ENCODE measurements around the gene ANTKMT. TPM values are rescaled to one million over a fixed set of nuclear protein-coding genes. Genes with fewer than 3 reads are reported as not detected.

The ANTKMT gene
- total and polyA plus RNA-seq, 12 donors = 23.3 to 91.1 (median 31.7) TPM

DNA sequence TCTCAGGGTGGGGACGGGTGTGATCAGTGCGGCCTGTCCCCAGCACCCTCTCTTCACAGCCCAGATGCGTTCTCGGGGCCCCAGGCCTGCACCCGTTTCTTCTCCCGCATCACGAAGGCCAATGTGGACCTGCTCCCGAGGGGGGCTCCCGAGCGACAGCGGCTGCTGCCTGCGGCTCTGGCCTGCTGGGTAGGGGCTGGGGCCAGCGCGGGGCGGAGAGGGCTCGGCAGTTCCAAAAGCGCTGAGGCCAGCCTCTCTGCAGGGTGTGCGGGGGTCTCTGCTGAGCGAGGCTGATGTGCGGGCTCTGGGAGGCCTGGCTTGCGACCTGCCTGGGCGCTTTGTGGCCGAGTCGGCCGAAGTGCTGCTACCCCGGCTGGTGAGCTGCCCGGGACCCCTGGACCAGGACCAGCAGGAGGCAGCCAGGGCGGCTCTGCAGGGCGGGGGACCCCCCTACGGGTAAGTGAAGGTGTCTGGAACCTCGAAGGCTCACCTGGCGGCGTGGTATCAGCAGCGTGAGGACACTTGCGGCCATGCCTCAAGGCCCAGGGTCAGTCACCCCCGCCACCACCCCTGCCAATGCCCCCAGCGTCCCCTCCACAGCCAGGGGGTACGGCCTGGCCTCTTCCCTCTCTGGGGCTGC is 44.0 kb downstream of the ANTKMT start:
- Histone ChIP-seq H3K4me3 (no peak overlapping the region), H3K27me3 (peaks cover 7 to 33% (median 11%) of the 10 kb centered on the region in 7 donors), H3K4me1 (no peaks in the 10 kb centered on the region), H3K9me3 (no peaks in the 10 kb centered on the region), H3K36me3 (no peaks in the 10 kb centered on the region), H3K27ac (no peak overlapping the region)
- 86% methylated on average over 38 of the region's 38 CpGs for WGBS, 2 donors
- intact Hi-C loops (cut with DNase I) = no loop called here
- TF ChIP-seq, protein P1, sequence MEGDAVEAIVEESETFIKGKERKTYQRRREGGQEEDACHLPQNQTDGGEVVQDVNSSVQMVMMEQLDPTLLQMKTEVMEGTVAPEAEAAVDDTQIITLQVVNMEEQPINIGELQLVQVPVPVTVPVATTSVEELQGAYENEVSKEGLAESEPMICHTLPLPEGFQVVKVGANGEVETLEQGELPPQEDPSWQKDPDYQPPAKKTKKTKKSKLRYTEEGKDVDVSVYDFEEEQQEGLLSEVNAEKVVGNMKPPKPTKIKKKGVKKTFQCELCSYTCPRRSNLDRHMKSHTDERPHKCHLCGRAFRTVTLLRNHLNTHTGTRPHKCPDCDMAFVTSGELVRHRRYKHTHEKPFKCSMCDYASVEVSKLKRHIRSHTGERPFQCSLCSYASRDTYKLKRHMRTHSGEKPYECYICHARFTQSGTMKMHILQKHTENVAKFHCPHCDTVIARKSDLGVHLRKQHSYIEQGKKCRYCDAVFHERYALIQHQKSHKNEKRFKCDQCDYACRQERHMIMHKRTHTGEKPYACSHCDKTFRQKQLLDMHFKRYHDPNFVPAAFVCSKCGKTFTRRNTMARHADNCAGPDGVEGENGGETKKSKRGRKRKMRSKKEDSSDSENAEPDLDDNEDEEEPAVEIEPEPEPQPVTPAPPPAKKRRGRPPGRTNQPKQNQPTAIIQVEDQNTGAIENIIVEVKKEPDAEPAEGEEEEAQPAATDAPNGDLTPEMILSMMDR (IDR thresholded peaks at IDR 0.05) = no peak
- ATAC-seq (no peak), DNase-seq (no peak)

DNA sequence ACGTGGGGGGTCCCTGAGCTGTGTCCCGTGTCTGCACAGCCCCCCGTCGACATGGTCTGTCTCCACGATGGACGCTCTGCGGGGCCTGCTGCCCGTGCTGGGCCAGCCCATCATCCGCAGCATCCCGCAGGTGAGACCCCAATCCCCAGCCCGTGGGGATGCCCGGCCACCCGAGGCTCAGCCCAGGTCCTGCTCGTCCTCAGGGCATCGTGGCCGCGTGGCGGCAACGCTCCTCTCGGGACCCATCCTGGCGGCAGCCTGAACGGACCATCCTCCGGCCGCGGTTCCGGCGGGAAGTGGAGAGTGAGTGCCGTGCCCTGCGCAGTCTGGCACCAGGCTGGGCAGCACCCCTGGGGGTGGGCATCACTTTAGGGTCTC is 44.5 kb downstream of the ANTKMT start:
- Histone ChIP-seq H3K4me3 (no peak overlapping the region), H3K4me1 (no peaks in the 10 kb centered on the region), H3K36me3 (no peaks in the 10 kb centered on the region), H3K27me3 (peaks cover 7 to 32% (median 11%) of the 10 kb centered on the region in 7 donors), H3K9me3 (no peaks in the 10 kb centered on the region), H3K27ac (no peak overlapping the region)
- intact Hi-C loops (cut with DNase I) = no loop called here
- ATAC-seq (no peak), DNase-seq (no peak)
- TF ChIP-seq, protein P1 (IDR thresholded peaks at IDR 0.05) = no peak
- WGBS, 2 donors = 92% methylated on average over 23 to 29 of the region's 29 CpGs

DNA sequence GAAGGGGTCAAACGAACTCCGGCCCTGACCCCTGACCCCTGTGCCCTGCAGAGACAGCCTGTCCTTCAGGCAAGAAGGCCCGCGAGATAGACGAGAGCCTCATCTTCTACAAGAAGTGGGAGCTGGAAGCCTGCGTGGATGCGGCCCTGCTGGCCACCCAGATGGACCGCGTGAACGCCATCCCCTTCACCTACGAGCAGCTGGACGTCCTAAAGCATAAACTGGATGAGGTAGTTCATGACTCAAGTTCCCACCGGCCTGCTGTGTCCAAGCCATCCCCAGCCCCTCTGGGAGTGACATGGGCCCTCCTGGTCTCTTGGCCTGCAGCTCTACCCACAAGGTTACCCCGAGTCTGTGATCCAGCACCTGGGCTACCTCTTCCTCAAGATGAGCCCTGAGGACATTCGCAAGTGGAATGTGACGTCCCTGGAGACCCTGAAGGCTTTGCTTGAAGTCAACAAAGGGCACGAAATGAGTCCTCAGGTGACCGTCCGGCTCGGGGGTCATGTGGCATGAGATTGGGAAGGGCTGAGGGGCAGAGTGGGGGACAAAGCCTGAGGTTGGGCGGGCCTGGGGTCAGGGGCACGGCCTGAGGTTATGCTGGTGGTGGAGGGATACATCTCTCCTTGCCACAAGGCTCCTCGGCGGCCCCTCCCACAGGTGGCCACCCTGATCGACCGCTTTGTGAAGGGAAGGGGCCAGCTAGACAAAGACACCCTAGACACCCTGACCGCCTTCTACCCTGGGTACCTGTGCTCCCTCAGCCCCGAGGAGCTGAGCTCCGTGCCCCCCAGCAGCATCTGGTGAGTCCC is 45.3 kb downstream of the ANTKMT start:
- peaks cover 7 to 27% (median 11%) of the 10 kb centered on the region in 7 donors for H3K27me3 ChIP-seq

More for the DNA sequence above, 45.3 kb downstream of the ANTKMT start:
- Histone ChIP-seq H3K4me1 (no peaks in the 10 kb centered on the region), H3K36me3 (no peaks in the 10 kb centered on the region), H3K27ac (no peak overlapping the region), H3K9me3 (no peaks in the 10 kb centered on the region), H3K4me3 (no peak overlapping the region)
- ATAC-seq = no peak
- intact Hi-C loops (cut with DNase I) = no loop called here
- WGBS, 2 donors = 86 to 90% methylated on average over 29 of the region's 29 CpGs
- no peak for DNase-seq
- TF ChIP-seq, protein P1 (IDR thresholded peaks at IDR 0.05) = no peak

Data from heart right ventricle (tissue), 16 donors.